Breast epithelium (tissue), 4 donors: ENCODE results near the gene SSX4. TPM values are rescaled to one million over a fixed set of nuclear protein-coding genes. Genes with fewer than 3 reads are reported as not detected.
"Not testable (repeated sequence)": the region's sequence is repeated elsewhere in the genome, so short reads cannot be mapped to it uniquely, and the experiment has no call there.

ENCODE experiments used
- DNase-seq, 2 donors: peaks; one replicate each; pipeline ENCODE4 v3.0.0-alpha.2; 2019; ENCODE audit warnings: low spot score in 2 of 2
- H3K27ac ChIP-seq, 2 donors: fragments of 200-600 bp; sonication (generic) in 1 of 2; one replicate each; pipeline ENCODE4 v1.5.1; 2016 to 2019; ENCODE audit warnings: mild to moderate bottlenecking in 1 of 2
- H3K27me3 ChIP-seq, 2 donors: fragments of 200-600 bp; sonication (generic) in 1 of 2; one replicate each; pipeline versions ENCODE4 v1.5.1 to v1.6.0; 2017 to 2019; ENCODE audit warnings: control low read depth in 1 of 2, mild to moderate bottlenecking in 1 of 2
- H3K36me3 ChIP-seq: fragments of 200-600 bp; one replicate; pipeline ENCODE4 v1.5.1; 2019
- H3K4me1 ChIP-seq, 2 donors: fragments of 200-600 bp; sonication (generic); one replicate each; pipeline ENCODE4 v1.5.1; 2016 to 2019; ENCODE audit warnings: control low read depth in 1 of 2
- H3K4me3 ChIP-seq, 3 donors: fragments of 200-600 bp; sonication (generic); 1 replicate in 2 of 3; 2 replicates in 1 of 3; pipeline ENCODE4 v1.5.1; 2016 to 2019; ENCODE audit warnings: mild to moderate bottlenecking in 3 of 3, moderate library complexity in 2 of 3
- H3K9me3 ChIP-seq, 2 donors: fragments of 200-600 bp; sonication (generic) in 1 of 2; one replicate each; pipeline ENCODE4 v1.5.1; 2016 to 2019; ENCODE audit warnings: control low read depth in 1 of 2
- intact Hi-C: fragments of 100-400 bp; cut with DNase I; formaldehyde crosslinking; loops from one replicate; pipeline ENCODE4 v1.15.1; 2023; ENCODE audit warnings: low total_unique reads
- total RNA-seq, 3 donors: library from RNA; depleted of rRNA; stranded (reverse); fragments of >200 nt; gene quantifications; one replicate each; pipeline ENCODE4 v1.1.0, GENCODE V29; 2016

SSX4 gene
- total RNA-seq, 3 donors from 2014 or later = not detected

DNA sequence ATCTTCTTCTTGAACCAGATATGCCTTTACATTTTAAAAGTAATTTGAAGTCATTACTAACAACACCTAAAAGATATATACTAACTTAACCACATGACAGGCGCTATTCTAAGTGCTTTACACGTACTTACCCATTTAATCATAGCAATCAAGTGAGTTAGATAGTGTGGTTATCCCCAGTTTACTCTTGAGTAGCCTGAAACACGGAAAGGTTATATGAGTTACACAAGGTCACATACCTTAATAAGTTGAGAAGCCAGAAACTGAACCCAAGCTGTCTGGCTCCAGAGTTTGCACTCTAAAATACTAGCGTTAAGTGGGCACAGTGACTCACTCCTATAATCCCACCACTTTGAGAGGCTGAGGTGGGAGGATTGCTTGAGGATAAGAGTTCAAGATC is 46.8 kb downstream of the SSX4 start:
- Histone ChIP-seq H3K27me3 (peaks cover 0 to 22% of the 10 kb centered on the region in 2 donors), H3K9me3 (peaks cover 9 to 15% of the 10 kb centered on the region in 2 donors)
- intact Hi-C loops, DNase-seq, H3K36me3 ChIP-seq, H3K4me1 ChIP-seq, H3K4me3 ChIP-seq, H3K27ac ChIP-seq: not testable (repeated sequence)

DNA sequence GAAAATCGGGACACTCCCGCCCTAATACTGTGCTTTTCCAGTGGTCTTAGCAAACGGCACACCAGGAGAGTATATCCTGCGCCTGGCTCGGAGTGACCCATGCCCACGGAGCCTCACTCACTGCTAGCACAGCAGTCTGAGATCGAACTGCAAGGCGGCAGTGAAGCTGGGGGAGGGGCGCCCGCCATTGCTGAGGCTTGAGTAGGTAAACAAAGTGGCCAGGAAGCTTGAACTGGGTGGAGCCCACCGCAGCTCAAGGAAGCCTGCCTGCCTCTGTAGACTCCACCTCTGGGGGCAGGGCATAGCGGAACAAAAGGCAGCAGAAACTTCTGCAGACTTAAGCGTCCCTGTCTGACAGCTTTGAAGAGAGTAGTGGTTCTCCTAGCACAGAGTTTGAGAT is 50.4 kb downstream of the SSX4 start:
- DNase-seq, intact Hi-C loops: not testable (repeated sequence)
- H3K9me3 ChIP-seq = peaks cover 9 to 17% of the 10 kb centered on the region in 2 donors

More for the DNA sequence above, 50.4 kb downstream of the SSX4 start:
- not testable (repeated sequence) for H3K36me3 ChIP-seq, H3K4me1 ChIP-seq, H3K4me3 ChIP-seq, H3K27ac ChIP-seq
- H3K27me3 ChIP-seq = peaks cover 0 to 22% of the 10 kb centered on the region in 2 donors

Other genes starting within 250 kb of the SSX4 start
- gene SSX5, start 186.7 kb upstream of the SSX4 start, total RNA-seq = not detected
- not detected for gene SSX1, start 128.1 kb upstream of the SSX4 start, total RNA-seq
- not detected for gene SSX3, start 26.8 kb upstream of the SSX4 start, total RNA-seq
- not detected for gene SSX4B, start 28.4 kb downstream of the SSX4 start, total RNA-seq
- 10 to 100 TPM in 1 of 3 donors, 1 to 10 TPM in 1, under 1 TPM in 1; 0.96 to 12.1 (median 3.8) TPM for gene SLC38A5, start 86.7 kb downstream of the SSX4 start, total RNA-seq
- 10 to 100 TPM; 31.8 to 55.4 (median 34.8) TPM for gene FTSJ1, start 92.7 kb downstream of the SSX4 start, total RNA-seq
- gene PORCN, start 125.5 kb downstream of the SSX4 start, total RNA-seq = 10 to 100 TPM; 12.1 to 22.1 (median 17.0) TPM
- 10 to 100 TPM; 20.3 to 22.0 (median 20.6) TPM for gene EBP, start 138.3 kb downstream of the SSX4 start, total RNA-seq
- gene TBC1D25, start 156.2 kb downstream of the SSX4 start, total RNA-seq = 10 to 100 TPM; 11.3 to 13.0 (median 12.5) TPM
- gene RBM3, start 190.9 kb downstream of the SSX4 start, total RNA-seq = 100 to 1,000 TPM; 152 to 328 (median 213) TPM
- 100 to 1,000 TPM in 1 of 3 donors, 10 to 100 TPM in 2; 97.2 to 113 (median 97.7) TPM for gene WDR13, start 214.0 kb downstream of the SSX4 start, total RNA-seq